GM19452 (cell line): ENCODE data around the gene CACNA2D3.

Source experiments
- ATAC-seq: cut with Tn5 transposase; IDR thresholded peaks from one replicate; pipeline ENCODE4 v1.9.1; 2021; ENCODE audit not compliant: unreplicated experiment

CACNA2D3 gene

GRCh38 chr3:54324103-54324502, 201.8 kb downstream of the CACNA2D3 start:
- no peak for ATAC-seq

GRCh38 chr3:54326951-54327350, 204.6 kb downstream of the CACNA2D3 start:
- ATAC-seq = no peak

GRCh38 chr3:54331341-54331740, 209.0 kb downstream of the CACNA2D3 start:
- ATAC-seq = no peak

- ATAC-seq = no peak
Observed at GRCh38 chr3:54337846-54338245, 215.5 kb downstream of the CACNA2D3 start.

- ATAC-seq = no peak
Observed at GRCh38 chr3:54339608-54340007, 217.3 kb downstream of the CACNA2D3 start.

- ATAC-seq = no peak
Observed at GRCh38 chr3:54341811-54342210, 219.5 kb downstream of the CACNA2D3 start.

- ATAC-seq = no peak
Observed at GRCh38 chr3:54342676-54343075, 220.3 kb downstream of the CACNA2D3 start.

- ATAC-seq = no peak
Observed at GRCh38 chr3:54343495-54343894, 221.1 kb downstream of the CACNA2D3 start.

GRCh38 chr3:54344601-54345231, 222.4 kb downstream of the CACNA2D3 start:
- no peak for ATAC-seq

- ATAC-seq = no peak
Observed at GRCh38 chr3:54345847-54346375, 223.6 kb downstream of the CACNA2D3 start.

GRCh38 chr3:54347060-54347459, 224.7 kb downstream of the CACNA2D3 start:
- no peak for ATAC-seq

- no peak for ATAC-seq
Observed at GRCh38 chr3:54347933-54348332, 225.6 kb downstream of the CACNA2D3 start.

- ATAC-seq = no peak
Observed at GRCh38 chr3:54349231-54349652, 226.9 kb downstream of the CACNA2D3 start.

GRCh38 chr3:54349691-54350090, 227.3 kb downstream of the CACNA2D3 start:
- no peak for ATAC-seq

- no peak for ATAC-seq
Observed at GRCh38 chr3:54353546-54353945, 231.2 kb downstream of the CACNA2D3 start.

- ATAC-seq = no peak
Observed at GRCh38 chr3:54353946-54354345, 231.6 kb downstream of the CACNA2D3 start.

- no peak for ATAC-seq
Observed at GRCh38 chr3:54355800-54356199, 233.4 kb downstream of the CACNA2D3 start.

GRCh38 chr3:54356261-54357045, 234.1 kb downstream of the CACNA2D3 start:
- no peak for ATAC-seq

GRCh38 chr3:54357301-54357700, 234.9 kb downstream of the CACNA2D3 start:
- ATAC-seq = no peak

GRCh38 chr3:54358316-54358715, 236.0 kb downstream of the CACNA2D3 start:
- no peak for ATAC-seq

- ATAC-seq = no peak
Observed at GRCh38 chr3:54358969-54359694, 236.8 kb downstream of the CACNA2D3 start.

GRCh38 chr3:54360320-54360719, 238.0 kb downstream of the CACNA2D3 start:
- no peak for ATAC-seq
